Karpas-422 (cell line): ENCODE measurements around the gene ARHGAP29. TPM values are rescaled to one million over a fixed set of nuclear protein-coding genes. Genes with fewer than 3 reads are reported as not detected.

ENCODE experiments used
- DNase-seq: peaks from one replicate; pipeline ENCODE4 v3.0.0-alpha.2; 2015
- H2AFZ ChIP-seq: fragments of 200-600 bp; sonication (generic); 2 replicates; pipeline ENCODE4 v1.6.1; 2014; ENCODE audit warnings: antibody characterized with exemption, low read length, mixed read lengths
- H3K27ac ChIP-seq: fragments of 200-600 bp; sonication (generic); 2 replicates; pipeline ENCODE4 v1.5.1; 2014; ENCODE audit warnings: mild to moderate bottlenecking, low read length, moderate library complexity
- H3K27me3 ChIP-seq: fragments of 200-600 bp; sonication (generic); 2 replicates; pipeline ENCODE4 v1.6.1; 2014; ENCODE audit warnings: low read length, mixed read lengths
- H3K36me3 ChIP-seq: fragments of 200-600 bp; sonication (generic); 2 replicates; pipeline ENCODE4 v1.6.1; 2014; ENCODE audit warnings: low read length, mixed read lengths; ENCODE audit not compliant: insufficient read depth
- H3K4me1 ChIP-seq: fragments of 200-600 bp; sonication (generic); 2 replicates; pipeline ENCODE4 v1.6.1; 2014; ENCODE audit warnings: mild to moderate bottlenecking, low read length, mixed read lengths
- H3K4me2 ChIP-seq: fragments of 200-600 bp; sonication (generic); 2 replicates; pipeline ENCODE4 v1.6.1; 2014; ENCODE audit warnings: low read length, low read depth, mild to moderate bottlenecking; ENCODE audit not compliant: poor library complexity, severe bottlenecking
- H3K4me3 ChIP-seq: fragments of 200-600 bp; sonication (generic); 2 replicates; pipeline ENCODE4 v1.5.1; 2014; ENCODE audit warnings: mild to moderate bottlenecking, antibody characterized with exemption, low read length, mixed read lengths
- H3K79me2 ChIP-seq: fragments of 200-600 bp; sonication (generic); 2 replicates; pipeline ENCODE4 v1.6.1; 2014; ENCODE audit warnings: mild to moderate bottlenecking, low read length, mixed read lengths
- H3K9ac ChIP-seq: fragments of 200-600 bp; sonication (generic); 2 replicates; pipeline ENCODE4 v1.6.0; 2014; ENCODE audit warnings: low read length
- H3K9me2 ChIP-seq: fragments of 200-600 bp; sonication (generic), shearing (Covaris generic); replicated peaks from 2 replicates; pipeline ENCODE4 v1.6.0; 2014; ENCODE audit warnings: mild to moderate bottlenecking, low read length, moderate library complexity; ENCODE audit not compliant: insufficient read depth
- H3K9me3 ChIP-seq: fragments of 300-700, 200-600 bp; sonication (generic); 2 replicates; pipeline ENCODE4 v1.6.1; 2014; ENCODE audit warnings: low read length, mixed read lengths
- H4K20me1 ChIP-seq: fragments of 200-600 bp; sonication (generic); 2 replicates; pipeline ENCODE4 v1.6.1; 2014; ENCODE audit warnings: mild to moderate bottlenecking, antibody characterized with exemption, low read length, low read depth; ENCODE audit not compliant: insufficient read depth
- total RNA-seq: library from RNA; depleted of rRNA; stranded (reverse); fragments of >200 nt; shearing (Covaris generic); gene quantifications from 2 replicates; pipeline ENCODE4 v1.2.3, GENCODE V29; 2014; ENCODE audit warnings: low replicate concordance

The ARHGAP29 gene
- total RNA-seq, 1 experiment from 2014 or later: 0.48 TPM

- H3K9me2 ChIP-seq: no peaks in the 10 kb centered on the region
- no peaks in the 10 kb centered on the region for H3K79me2 ChIP-seq
- H3K4me3 ChIP-seq: peak overlapping the region; percentile 51; the same call in 1 of the 2 replicates
- no peak overlapping the region for H3K27ac ChIP-seq
- no peak for DNase-seq
- H3K9ac ChIP-seq: no peak overlapping the region
- H3K4me1 ChIP-seq: no peaks in the 10 kb centered on the region
- H3K4me2 ChIP-seq: peak overlapping the region; percentile 64
- H3K36me3 ChIP-seq: no peaks in the 10 kb centered on the region
- H2AFZ ChIP-seq: no peak overlapping the region
- no peaks in the 10 kb centered on the region for H3K9me3 ChIP-seq
- H4K20me1 ChIP-seq: no peaks in the 10 kb centered on the region
- H3K27me3 ChIP-seq: no peaks in the 10 kb centered on the region; the same call in 1 of the 2 replicates
Measured at GRCh38 chr1:94236630-94237290, 624 bp downstream of the ARHGAP29 start.

- no peak overlapping the region for H3K27ac ChIP-seq
- no peak overlapping the region for H3K4me3 ChIP-seq
- H3K27me3 ChIP-seq: no peaks in the 10 kb centered on the region; the same call in 1 of the 2 replicates
- no peaks in the 10 kb centered on the region for H3K36me3 ChIP-seq
- H3K4me2 ChIP-seq: no peak overlapping the region
- H3K4me1 ChIP-seq: no peaks in the 10 kb centered on the region
- no peaks in the 10 kb centered on the region for H3K9me2 ChIP-seq
- H3K79me2 ChIP-seq: no peaks in the 10 kb centered on the region
- DNase-seq: no peak
- no peak overlapping the region for H2AFZ ChIP-seq
- no peak overlapping the region for H3K9ac ChIP-seq
- no peaks in the 10 kb centered on the region for H3K9me3 ChIP-seq
- no peaks in the 10 kb centered on the region for H4K20me1 ChIP-seq
Measured at GRCh38 chr1:94236013-94236491, 1.3 kb downstream of the ARHGAP29 start.

GRCh38 chr1:94235189-94236012, 2.0 kb downstream of the ARHGAP29 start:
- H3K36me3 ChIP-seq: no peaks in the 10 kb centered on the region
- H3K27ac ChIP-seq: no peak overlapping the region
- H3K79me2 ChIP-seq: no peaks in the 10 kb centered on the region
- H3K27me3 ChIP-seq: no peaks in the 10 kb centered on the region; the same call in 1 of the 2 replicates
- no peaks in the 10 kb centered on the region for H3K4me1 ChIP-seq
- H3K9me2 ChIP-seq: no peaks in the 10 kb centered on the region
- no peaks in the 10 kb centered on the region for H4K20me1 ChIP-seq
- no peak overlapping the region for H2AFZ ChIP-seq
- no peaks in the 10 kb centered on the region for H3K9me3 ChIP-seq
- no peak overlapping the region for H3K4me2 ChIP-seq
- no peak overlapping the region for H3K9ac ChIP-seq
- DNase-seq: no peak
- H3K4me3 ChIP-seq: no peak overlapping the region

DNA sequence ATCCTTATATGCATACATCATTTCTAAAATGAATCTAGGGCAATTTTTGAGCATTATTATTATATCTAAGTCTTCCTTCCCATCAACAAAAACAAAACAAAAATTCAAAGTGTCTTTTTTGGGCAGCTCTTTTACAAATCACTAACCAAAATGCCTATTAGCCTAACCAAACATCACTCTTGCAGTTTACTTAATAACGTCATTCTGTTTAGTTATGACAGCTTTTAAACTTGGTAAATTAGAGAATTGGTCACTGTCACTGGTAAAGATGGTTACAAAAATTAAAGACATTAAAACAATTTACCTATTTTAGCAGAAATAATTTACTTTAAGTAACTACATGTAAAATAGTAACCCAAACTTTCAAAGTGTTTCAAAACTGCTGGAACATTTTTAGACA, 2.8 kb downstream of the ARHGAP29 start:
- H3K79me2 ChIP-seq: no peaks in the 10 kb centered on the region
- H3K4me2 ChIP-seq: no peak overlapping the region
- H3K9me3 ChIP-seq: no peaks in the 10 kb centered on the region
- DNase-seq: no peak
- no peak overlapping the region for H3K4me3 ChIP-seq
- no peaks in the 10 kb centered on the region for H4K20me1 ChIP-seq
- no peaks in the 10 kb centered on the region; the same call in 1 of the 2 replicates for H3K27me3 ChIP-seq
- H3K9me2 ChIP-seq: no peaks in the 10 kb centered on the region
- H2AFZ ChIP-seq: no peak overlapping the region
- H3K4me1 ChIP-seq: no peaks in the 10 kb centered on the region
- H3K36me3 ChIP-seq: no peaks in the 10 kb centered on the region
- no peak overlapping the region for H3K27ac ChIP-seq
- no peak overlapping the region for H3K9ac ChIP-seq

- H3K4me2 ChIP-seq: no peak overlapping the region
- H3K79me2 ChIP-seq: no peaks in the 10 kb centered on the region
- H3K4me3 ChIP-seq: no peak overlapping the region
- no peak overlapping the region for H3K9ac ChIP-seq
- H3K4me1 ChIP-seq: no peaks in the 10 kb centered on the region
- no peaks in the 10 kb centered on the region for H4K20me1 ChIP-seq
- no peak for DNase-seq
- no peaks in the 10 kb centered on the region for H3K36me3 ChIP-seq
- H3K27ac ChIP-seq: no peak overlapping the region
- H3K9me3 ChIP-seq: no peaks in the 10 kb centered on the region
- H3K9me2 ChIP-seq: no peaks in the 10 kb centered on the region
- H3K27me3 ChIP-seq: no peaks in the 10 kb centered on the region; the same call in 1 of the 2 replicates
- no peak overlapping the region for H2AFZ ChIP-seq
Measured at GRCh38 chr1:94231746-94232145, 5.6 kb downstream of the ARHGAP29 start.

DNA sequence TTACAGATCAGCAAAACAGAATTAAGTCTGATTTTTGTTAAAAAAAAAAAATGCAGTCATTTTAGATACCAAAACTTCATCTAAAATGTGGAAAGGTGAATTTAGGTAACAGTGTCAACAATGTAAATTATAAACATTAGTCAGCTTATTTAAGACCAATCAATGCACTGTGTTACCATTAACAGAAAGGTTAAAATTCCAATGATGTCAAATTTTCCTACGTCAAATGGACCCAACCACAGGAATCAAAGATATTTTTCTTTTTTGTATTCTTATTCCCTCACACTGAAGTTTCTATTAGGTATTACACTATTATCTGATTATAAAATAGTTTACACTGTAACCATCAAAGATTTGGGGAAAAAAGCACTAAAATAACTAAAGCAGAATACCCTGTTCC, 6.5 kb downstream of the ARHGAP29 start:
- H3K27ac ChIP-seq: no peak overlapping the region
- H2AFZ ChIP-seq: no peak overlapping the region

GRCh38 chr1:94228640-94229375, 8.6 kb downstream of the ARHGAP29 start:
- Histone ChIP-seq H3K9me3 (no peaks in the 10 kb centered on the region), H3K79me2 (no peaks in the 10 kb centered on the region), H3K9ac (no peak overlapping the region), H3K9me2 (no peaks in the 10 kb centered on the region), H2AFZ (no peak overlapping the region), H3K4me2 (no peak overlapping the region), H3K27ac (no peak overlapping the region), H3K36me3 (no peaks in the 10 kb centered on the region), H4K20me1 (no peaks in the 10 kb centered on the region), H3K4me1 (no peaks in the 10 kb centered on the region), H3K27me3 (no peaks in the 10 kb centered on the region), H3K4me3 (no peak overlapping the region)
- DNase-seq: no peak

More for the DNA sequence above, 6.5 kb downstream of the ARHGAP29 start:
- Histone ChIP-seq H4K20me1 (no peaks in the 10 kb centered on the region), H3K36me3 (no peaks in the 10 kb centered on the region), H3K4me1 (no peaks in the 10 kb centered on the region), H3K4me2 (no peak overlapping the region), H3K9me3 (no peaks in the 10 kb centered on the region), H3K9ac (no peak overlapping the region), H3K4me3 (no peak overlapping the region), H3K27me3 (no peaks in the 10 kb centered on the region; the same call in 1 of the 2 replicates), H3K9me2 (no peaks in the 10 kb centered on the region), H3K79me2 (no peaks in the 10 kb centered on the region)
- no peak for DNase-seq

DNA sequence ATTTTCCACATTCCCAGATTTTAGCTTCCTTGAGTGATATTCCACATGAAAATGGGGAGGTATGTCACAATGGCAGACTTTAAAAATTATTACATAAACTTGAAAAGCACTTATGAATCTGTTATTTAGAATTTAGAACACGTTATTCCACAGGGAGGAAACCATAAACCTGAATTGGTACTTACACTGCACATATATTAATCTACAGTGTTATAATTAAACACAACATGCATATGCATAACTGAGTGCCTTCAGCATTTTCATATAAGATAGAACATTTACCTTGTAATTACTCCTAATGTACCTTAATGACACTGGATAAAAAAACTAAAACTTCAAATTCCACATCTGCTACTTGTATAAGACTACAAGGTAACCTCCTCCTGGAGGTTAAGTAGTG, 9.8 kb downstream of the ARHGAP29 start:
- Histone ChIP-seq H3K79me2 (no peaks in the 10 kb centered on the region), H3K4me3 (no peak overlapping the region), H3K4me2 (no peak overlapping the region), H3K36me3 (no peaks in the 10 kb centered on the region), H3K4me1 (no peaks in the 10 kb centered on the region), H2AFZ (no peak overlapping the region), H3K27me3 (no peaks in the 10 kb centered on the region), H3K9ac (no peak overlapping the region), H3K9me2 (no peaks in the 10 kb centered on the region), H3K9me3 (no peaks in the 10 kb centered on the region), H3K27ac (no peak overlapping the region), H4K20me1 (no peaks in the 10 kb centered on the region)
- DNase-seq: no peak
